Forelimb muscle (tissue), 1 donor: Measurements from ENCODE around the gene WIPF3. TPM values are rescaled to one million over a fixed set of nuclear protein-coding genes. Genes with fewer than 3 reads are reported as not detected.
"Not testable (repeated sequence)": the region's sequence is repeated elsewhere in the genome, so short reads cannot be mapped to it uniquely, and the experiment has no call there.

ENCODE experiments used
- DNase-seq: peaks from one replicate; pipeline ENCODE4 v3.0.0-alpha.2; 2013; ENCODE audit warnings: low read depth
- polyA plus RNA-seq: library from polyadenylated mRNA; unstranded; fragments of 120-200 nt; gene quantifications from one replicate; pipeline ENCODE4 v1.2.1, GENCODE V29; 2013; ENCODE audit not compliant: insufficient read length

Gene WIPF3
- polyA plus RNA-seq, 1 donor: 16.1 TPM

GRCh38 chr7:29881724-29882123, 75.4 kb downstream of the WIPF3 start:
- DNase-seq: no peak

GRCh38 chr7:29882481-29882880, 76.2 kb downstream of the WIPF3 start:
- no peak for DNase-seq

GRCh38 chr7:29883462-29884398, 77.4 kb downstream of the WIPF3 start:
- no peak for DNase-seq

GRCh38 chr7:29884399-29885272, 78.3 kb downstream of the WIPF3 start:
- DNase-seq: no peak

GRCh38 chr7:29885626-29886025, 79.3 kb downstream of the WIPF3 start:
- no peak for DNase-seq

GRCh38 chr7:29886827-29887226, 80.5 kb downstream of the WIPF3 start:
- DNase-seq: no peak

- DNase-seq: no peak
Measured at GRCh38 chr7:29888006-29888405, 81.7 kb downstream of the WIPF3 start.

- no peak for DNase-seq
Measured at GRCh38 chr7:29889288-29889687, 83.0 kb downstream of the WIPF3 start.

GRCh38 chr7:29890251-29890650, 83.9 kb downstream of the WIPF3 start:
- DNase-seq: no peak

- DNase-seq: not testable (repeated sequence)
Measured at GRCh38 chr7:29890786-29891185, 84.5 kb downstream of the WIPF3 start.

GRCh38 chr7:29891766-29892165, 85.5 kb downstream of the WIPF3 start:
- DNase-seq: no peak

- no peak for DNase-seq
Measured at GRCh38 chr7:29892231-29892630, 85.9 kb downstream of the WIPF3 start.

- no peak for DNase-seq
Measured at GRCh38 chr7:29893351-29893965, 87.2 kb downstream of the WIPF3 start.

GRCh38 chr7:29894256-29894655, 87.9 kb downstream of the WIPF3 start:
- no peak for DNase-seq

- no peak for DNase-seq
Measured at GRCh38 chr7:29895559-29895958, 89.3 kb downstream of the WIPF3 start.

- DNase-seq: no peak
Measured at GRCh38 chr7:29896685-29897411, 90.5 kb downstream of the WIPF3 start.

GRCh38 chr7:29898301-29898700, 92.0 kb downstream of the WIPF3 start:
- no peak for DNase-seq

- DNase-seq: no peak
Measured at GRCh38 chr7:29900745-29901144, 94.4 kb downstream of the WIPF3 start.

GRCh38 chr7:29906200-29907022, 100.1 kb downstream of the WIPF3 start:
- no peak for DNase-seq

GRCh38 chr7:29914180-29914579, 107.9 kb downstream of the WIPF3 start:
- DNase-seq: no peak
